DND-41 (cell line): ENCODE results near the gene LRRC32.

Experiments
- CTCF ChIP-seq: IDR thresholded peaks from 2 replicates; pipeline ENCODE4 v1.5.1; 2012; ENCODE audit warnings: borderline replicate concordance, low read length, moderate library complexity, mild to moderate bottlenecking; ENCODE audit not compliant: poor library complexity, severe bottlenecking; ENCODE audit errors: extremely low read depth
- EZH2 ChIP-seq: IDR thresholded peaks from 3 replicates; pipeline ENCODE4 v1.6.1; 2012; ENCODE audit warnings: borderline replicate concordance, low read depth, mild to moderate bottlenecking, moderate library complexity, low read length, inconsistent platforms; ENCODE audit not compliant: severe bottlenecking

DNA sequence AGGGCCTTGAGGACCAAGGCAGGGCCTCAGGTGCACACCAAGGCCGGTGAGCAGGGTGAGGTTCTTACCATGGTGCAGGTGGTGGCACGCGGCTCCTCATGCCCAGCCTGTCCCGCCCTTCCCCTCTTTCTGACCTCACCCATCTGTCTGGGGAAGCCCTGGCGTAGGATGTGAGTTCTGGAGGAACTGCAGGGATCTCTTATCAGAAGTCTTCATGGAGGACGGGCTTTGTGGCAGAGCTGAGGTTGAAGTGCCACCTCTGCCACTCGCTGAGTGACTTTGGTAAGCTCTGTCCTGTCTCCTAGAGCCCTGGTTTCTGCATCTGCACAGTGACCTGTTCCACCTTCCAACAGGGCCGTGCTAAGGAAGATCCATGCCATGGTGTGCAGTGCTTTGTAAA is 49.1 kb downstream of the LRRC32 start:
- TF ChIP-seq CTCF (no peak), EZH2 (no peak)
